Right lobe of liver (tissue), 6 donors: Measurements from ENCODE around the gene NXF1. TPM values are rescaled to one million over a fixed set of nuclear protein-coding genes. Genes with fewer than 3 reads are reported as not detected.

Experiments used
- ATAC-seq, 4 donors: fragments of 200-7000 bp; cut with Tn5 transposase; one replicate each; pipeline ENCODE4 v1.9.1; 2020; ENCODE audit warnings: mild to moderate bottlenecking in 4 of 4, moderate library complexity in 4 of 4
- DNase-seq, 3 donors: peaks; one replicate each; pipeline ENCODE4 v3.0.0-alpha.2; 2020
- H3K27ac ChIP-seq, 3 donors: fragments of 200-600 bp; one replicate each; pipeline ENCODE4 v1.8.0; 2022
- H3K27me3 ChIP-seq, 2 donors: fragments of 200-600 bp; one replicate each; pipeline ENCODE4 v1.8.0; 2022
- H3K36me3 ChIP-seq, 4 donors: fragments of 200-600 bp; sonication (generic) in 1 of 4; one replicate each; pipeline versions ENCODE4 v1.5.1 to v1.8.0; 2017 to 2022; ENCODE audit warnings: control low read depth in 1 of 4
- H3K4me1 ChIP-seq, 4 donors: fragments of 200-600 bp; sonication (generic) in 1 of 4; one replicate each; pipeline versions ENCODE4 v1.5.1 to v1.8.0; 2017 to 2022; ENCODE audit warnings: control low read depth in 1 of 4
- H3K4me3 ChIP-seq, 3 donors: fragments of 200-600 bp; one replicate each; pipeline ENCODE4 v1.8.0; 2022
- H3K9me3 ChIP-seq, 4 donors: fragments of 200-600 bp; sonication (generic) in 1 of 4; one replicate each; pipeline versions ENCODE4 v1.5.1 to v1.8.0; 2017 to 2022; ENCODE audit warnings: control low read depth in 1 of 4
- CTCF ChIP-seq, 4 donors: fragments of 200-600 bp in 3 of 4; fragments of 450-650 bp in 1 of 4; IDR thresholded peaks; one replicate each; pipeline versions ENCODE4 v1.5.1 to v1.8.0; 2016 to 2022; ENCODE audit warnings: antibody characterized with exemption in 4 of 4, mild to moderate bottlenecking in 2 of 4
- POLR2A ChIP-seq: fragments of 450-650 bp; IDR thresholded peaks from one replicate; pipeline ENCODE4 v1.6.1; 2017; ENCODE audit warnings: antibody characterized with exemption, mild to moderate bottlenecking
- WGBS: methylation state at CpG from one replicate; pipeline ENCODE4 v1.1.6; 2018; ENCODE audit warnings: low coverage, low lambda C conversion rate; ENCODE audit not compliant: insufficient coverage; ENCODE audit errors: missing lambda C conversion rate; 5-methylcytosine and 5-hydroxymethylcytosine counted together
- intact Hi-C, 2 donors: fragments of 100-400 bp; cut with DNase I; formaldehyde crosslinking; loops; one replicate each; pipeline versions ENCODE4 v1.11.2 to v1.14.1; 2022
- total RNA-seq, 6 experiments: library from RNA; depleted of rRNA in 2 of 6; stranded (reverse); fragments of >200 nt in 2 of 6; fragmentation: NEBNext Ultra II Directional in 3 of 6; extraction: Animal tissue kit (Norgen Biotek cat#: 25700) in 3 of 6; gene quantifications; one replicate each; pipeline versions ENCODE4 v1.1.0 to v1.2.4, GENCODE V29; 2016 to 2023
- donor health status: DM: no; HTN: yes; CAD: no.
- donor health status: DM: no; HTN: no; CAD: no.
- donor health status: DM: no; HTN: no; CAD: no.
- donor health status: DM: no; HTN: yes; CAD: no.
- donor health status: DM: no; HTN: yes; CAD: no.

Gene NXF1
- total RNA-seq, 6 experiments from 2014 or later = 24.7 to 42.9 (median 32.3) TPM

DNA sequence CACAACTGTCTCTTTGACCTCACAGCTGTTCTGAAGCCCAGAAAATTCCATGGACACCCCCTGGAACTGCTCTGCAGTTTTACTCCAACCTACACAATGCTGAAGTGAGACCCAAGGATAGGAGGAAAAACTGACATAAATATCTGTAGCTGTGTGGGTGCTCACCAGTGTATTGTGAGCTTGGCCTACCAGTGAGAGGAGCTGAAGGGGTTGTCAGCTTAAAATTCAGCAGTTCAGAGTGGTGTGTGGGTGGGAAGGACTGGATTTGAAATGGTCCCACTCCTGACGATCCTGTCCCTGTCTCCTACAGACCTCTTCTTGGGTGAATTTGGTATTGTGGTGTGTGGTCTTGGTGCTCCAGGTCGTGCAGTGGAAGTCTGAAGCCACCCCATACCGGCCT is 15.7 kb downstream of the NXF1 start:
- Histone ChIP-seq H3K4me1 (peaks cover 0 to 34% (median 11%) of the 10 kb centered on the region in 4 donors), H3K27ac (no peak overlapping the region), H3K9me3 (no peaks in the 10 kb centered on the region), H3K4me3 (no peak overlapping the region), H3K27me3 (no peaks in the 10 kb centered on the region), H3K36me3 (peaks cover 2 to 33% (median 13%) of the 10 kb centered on the region in 4 donors)
- intact Hi-C loops = loop anchor here in 1 of 2 donors (10.0 kb wide), 1 partner anchor 65 kb away; no protein-coding TSS in a partner anchor
- TF ChIP-seq POLR2A = no peak
- no peak for TF ChIP-seq CTCF (IDR thresholded peaks at IDR 0.05)
- no CpG with 5 or more reads among the region's 3 CpGs for WGBS
- ATAC-seq = no peak
- DNase-seq = no peak

- TF ChIP-seq POLR2A (no peak), CTCF (IDR thresholded peaks at IDR 0.05) (no peak)
- peaks cover 0 to 27% (median 9%) of the 10 kb centered on the region in 4 donors for H3K36me3 ChIP-seq
- intact Hi-C loops = loop anchor here in 1 of 2 donors (10.0 kb wide), 1 partner anchor 66 kb away; no protein-coding TSS in a partner anchor
- H3K27ac ChIP-seq = no peak overlapping the region
- ATAC-seq (no peak), DNase-seq (no peak)
- no peaks in the 10 kb centered on the region for H3K27me3 ChIP-seq
- peaks cover 0 to 34% (median 11%) of the 10 kb centered on the region in 4 donors for H3K4me1 ChIP-seq
- H3K9me3 ChIP-seq = no peaks in the 10 kb centered on the region
- 84% methylated on average over 3 of the region's 5 CpGs for WGBS
- no peak overlapping the region for H3K4me3 ChIP-seq
Measured at GRCh38 chr11:62788991-62789390, 16.2 kb downstream of the NXF1 start.

DNA sequence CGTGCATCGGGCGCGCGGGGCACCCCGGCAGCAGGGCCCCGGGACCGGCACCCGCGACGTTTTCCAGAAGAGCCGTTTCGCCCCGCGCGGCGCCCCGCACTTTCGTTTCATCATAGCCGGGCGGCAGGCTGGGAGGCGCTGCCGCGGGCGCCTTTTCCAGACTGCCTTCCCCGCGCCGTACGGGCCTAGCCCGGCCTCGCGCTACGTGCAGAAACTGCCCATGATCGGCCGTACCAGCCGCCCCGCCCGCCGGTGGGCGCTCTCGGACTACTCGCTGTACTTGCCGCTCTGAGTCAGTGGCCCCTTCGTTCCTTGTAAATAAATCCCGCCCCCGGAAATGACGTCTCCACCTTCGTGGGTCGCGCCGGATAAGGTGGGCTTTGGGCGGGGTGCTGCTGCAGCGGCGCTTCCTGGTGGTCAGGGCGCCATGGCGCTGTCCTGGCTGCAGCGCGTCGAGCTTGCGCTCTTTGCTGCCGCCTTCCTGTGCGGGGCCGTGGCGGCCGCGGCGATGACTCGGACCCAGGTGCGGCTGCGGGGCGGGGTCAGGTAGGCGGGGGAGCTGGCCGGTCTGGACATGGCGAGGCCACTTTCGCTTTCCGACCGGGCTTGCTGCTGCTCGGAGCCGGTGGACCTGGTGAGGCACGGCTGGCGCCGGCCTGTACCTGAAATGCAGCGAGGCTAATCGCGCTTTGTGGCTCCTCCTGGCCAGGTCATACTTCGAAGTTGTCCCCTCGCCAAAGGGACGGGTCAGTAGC is 18.1 kb downstream of the NXF1 start, which contains the start of gene TMEM179B:
TSS of gene TMEM179B (plus strand) at position 398 of the 755 bp plus-strand sequence. CDS start at position 428, 30 bp downstream.
- WGBS = 0% methylated on average over 7 of the region's 88 CpGs

More for the DNA sequence above, 18.1 kb downstream of the NXF1 start, which contains the start of gene TMEM179B:
- Histone ChIP-seq H3K27me3 (no peaks in the 10 kb centered on the region), H3K4me3 (peak within 1 kb of the TSS; percentile 97 to 99 (median 98)), H3K27ac (peak within 1 kb of the TSS; percentile 86 to 97 (median 91)), H3K4me1 (peaks cover 0 to 32% (median 9%) of the 10 kb centered on the region in 4 donors), H3K36me3 (peaks cover 0 to 15% (median 8%) of the 10 kb centered on the region in 4 donors), H3K9me3 (no peaks in the 10 kb centered on the region)
- DNase-seq = peak; percentile 97 to 99 (median 98)
- TF ChIP-seq CTCF (IDR thresholded peaks at IDR 0.05) = peak in 3 of 4 donors; percentile 22 to 36 (median 26)
- peak; percentile 96 for TF ChIP-seq POLR2A
- intact Hi-C loops = loop anchor here in 1 of 2 donors (10.0 kb wide), 1 partner anchor 68 kb away; no protein-coding TSS in a partner anchor
- ATAC-seq = peak; percentile 82 to 91 (median 86)
